Effector CD8-positive, alpha-beta T cell (primary cell): ENCODE measurements around the gene PABPN1L.
"Not testable (repeated sequence)": the region's sequence is repeated elsewhere in the genome, so short reads cannot be mapped to it uniquely, and the experiment has no call there.

Source experiments
- DNase-seq: peaks from one replicate; lab custom pipeline; 2025; lab: John Stamatoyannopoulos, UW

The PABPN1L gene

GRCh38 chr16:88830258-88830657 is 36.2 kb downstream of the PABPN1L start:
- DNase-seq: no peak

DNA sequence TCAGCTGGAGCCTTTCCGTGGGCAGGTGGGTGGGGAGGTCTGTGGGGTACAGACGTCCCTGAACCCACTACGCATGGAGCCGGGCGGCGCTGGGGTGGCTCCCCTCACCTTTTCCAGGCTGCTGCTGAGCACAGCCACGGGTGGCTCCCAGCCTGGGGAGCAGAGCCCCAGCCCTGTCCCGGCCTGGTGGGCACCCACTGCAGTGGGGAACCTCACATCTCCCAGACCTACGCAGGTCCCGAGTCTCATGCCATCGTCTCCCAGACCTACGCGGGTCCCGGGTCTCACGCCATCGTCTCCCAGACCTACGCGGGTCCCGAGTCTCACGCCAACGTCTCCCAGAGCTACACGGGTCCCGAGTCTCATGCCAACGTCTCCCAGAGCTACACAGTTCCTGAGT is 37.7 kb downstream of the PABPN1L start:
- no peak for DNase-seq

DNA sequence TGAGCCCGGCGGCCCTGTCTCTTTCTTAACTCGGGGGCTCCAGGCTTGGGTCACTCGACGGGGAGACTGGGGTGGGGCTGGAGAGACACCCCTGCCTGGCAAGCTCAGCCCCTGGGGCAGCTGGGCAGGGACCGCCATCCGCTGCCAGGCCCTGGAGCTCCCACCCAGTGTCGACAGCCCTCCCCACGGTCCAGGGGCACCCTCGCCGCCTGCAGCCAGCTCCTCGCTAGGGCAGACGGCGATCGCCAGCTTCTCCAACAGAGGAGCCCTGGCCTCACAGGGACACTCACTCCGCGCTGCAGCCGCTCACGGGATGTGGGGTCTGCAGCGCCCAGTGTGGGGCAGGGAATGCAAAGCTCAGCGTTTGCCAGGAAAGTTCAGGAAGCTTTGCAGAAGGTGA is 38.7 kb downstream of the PABPN1L start:
- DNase-seq: no peak

DNA sequence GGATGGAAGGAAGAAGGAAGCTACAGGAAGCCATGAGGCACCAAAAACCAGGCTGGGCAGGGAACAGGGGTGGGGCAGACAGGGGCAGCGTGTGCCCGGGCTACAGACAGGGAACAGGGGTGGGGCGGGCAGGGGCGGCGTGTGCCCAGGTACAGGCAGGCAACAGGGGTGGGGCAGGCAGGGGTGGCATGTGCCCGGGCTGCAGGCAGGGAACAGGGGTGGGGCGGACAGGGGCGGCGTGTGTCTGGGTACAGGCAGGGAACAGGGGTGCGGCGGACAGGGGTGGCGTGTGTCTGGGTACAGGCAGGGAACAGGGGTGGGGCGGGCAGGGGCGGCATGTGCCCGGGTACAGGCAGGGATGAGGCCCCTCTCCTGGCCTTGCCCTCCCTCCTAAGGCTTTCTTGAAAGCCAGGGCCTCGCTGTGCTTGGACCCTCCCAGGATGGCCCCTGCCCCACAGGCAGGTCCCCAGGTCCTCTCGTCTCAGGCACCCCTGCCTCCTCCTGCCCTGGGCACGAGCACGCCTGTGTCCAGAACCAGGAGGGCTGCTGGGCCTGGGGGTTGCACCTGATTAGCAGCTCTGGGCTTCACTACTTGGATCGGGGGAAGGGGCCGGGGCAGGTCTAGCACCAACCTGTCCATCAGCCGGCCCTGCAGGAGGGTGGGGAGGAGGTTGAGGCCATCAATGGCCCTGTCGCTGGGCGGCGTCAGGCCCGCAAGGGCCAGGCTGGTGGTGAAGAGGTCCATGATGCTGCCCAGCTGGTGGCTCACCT is 40.2 kb downstream of the PABPN1L start:
- no peak for DNase-seq

DNA sequence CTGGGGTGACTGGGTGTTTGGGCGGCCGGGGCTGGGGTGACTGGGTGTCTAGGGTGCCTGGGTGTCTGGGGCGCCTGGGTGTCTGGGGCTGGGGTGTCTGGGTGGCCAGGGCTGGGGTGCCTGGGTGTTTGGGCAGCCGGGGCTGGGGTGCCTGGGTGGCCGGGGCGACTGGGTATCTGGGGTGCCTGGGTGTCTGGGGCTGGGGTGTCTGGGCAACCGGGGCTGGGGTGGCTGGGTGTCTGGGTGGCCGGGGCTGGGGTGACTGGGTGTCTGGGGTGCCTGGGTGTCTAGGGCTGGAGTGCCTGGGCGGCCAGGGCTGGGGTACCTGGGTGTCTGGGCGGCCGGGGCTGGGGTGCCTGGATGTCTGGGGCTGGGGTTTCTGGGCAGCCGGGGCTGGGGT is 41.3 kb downstream of the PABPN1L start:
- DNase-seq: no peak

DNA sequence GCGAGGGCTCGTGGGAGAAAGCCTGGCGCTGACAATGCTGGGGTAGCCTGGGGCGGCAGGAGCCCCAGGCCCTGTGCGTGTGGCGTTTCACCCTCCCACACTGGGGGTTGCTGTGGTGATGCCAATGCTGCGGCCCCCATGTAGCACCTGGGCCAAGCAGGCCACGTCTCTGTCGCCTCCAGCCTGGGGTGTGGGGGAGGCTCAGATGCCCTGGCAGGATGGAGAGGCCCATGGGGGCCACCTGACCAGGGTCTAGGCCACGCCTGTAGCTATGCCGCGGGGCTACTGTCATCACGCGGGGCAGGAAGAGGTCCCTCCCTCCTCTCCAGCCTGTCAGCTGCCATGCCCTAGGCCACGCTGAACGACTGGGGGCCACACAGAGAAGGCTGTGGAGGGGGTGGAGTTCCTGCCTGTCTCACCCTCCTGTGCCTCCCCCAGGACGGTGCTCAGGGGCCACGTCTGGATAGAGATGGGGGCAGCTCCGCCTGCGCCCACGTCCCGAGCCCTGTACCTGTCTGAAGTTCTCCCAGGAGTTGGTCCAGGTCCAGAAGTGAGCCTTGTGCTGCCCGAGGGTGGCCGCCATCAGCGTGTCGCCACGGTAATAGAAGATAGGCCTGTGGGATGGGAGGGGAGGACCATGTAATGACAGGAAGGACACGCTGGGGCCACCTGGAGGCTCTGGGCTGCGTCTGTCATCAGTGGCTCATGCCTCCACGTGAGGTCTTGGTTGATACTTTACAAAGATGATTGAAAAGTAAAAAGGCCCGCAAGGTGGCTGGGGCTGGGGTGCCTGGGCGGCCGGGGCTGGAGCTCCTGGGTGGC is 42.0 kb downstream of the PABPN1L start:
- no peak for DNase-seq

DNA sequence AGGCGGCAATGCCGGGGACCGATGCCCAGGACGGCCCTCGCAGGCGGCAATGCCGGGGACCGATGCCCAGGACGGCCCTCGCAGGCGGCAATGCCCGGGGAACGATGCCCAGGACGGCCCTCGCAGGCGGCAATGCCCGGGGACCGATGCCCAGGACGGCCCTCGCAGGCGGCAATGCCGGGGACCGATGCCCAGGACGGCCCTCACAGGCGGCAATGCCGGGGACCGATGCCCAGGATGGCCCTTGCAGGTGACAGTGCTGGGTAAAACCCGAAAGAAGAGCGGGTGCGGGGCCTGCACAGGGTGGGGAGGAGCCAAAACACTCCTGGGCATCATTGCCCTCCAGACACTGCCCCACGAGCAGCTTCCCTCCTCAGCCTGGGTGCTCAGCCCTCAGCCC is 42.8 kb downstream of the PABPN1L start:
- DNase-seq: not testable (repeated sequence)

- DNase-seq: no peak
These were observed 44.0 kb downstream of the PABPN1L start for GRCh38 chr16:88822281-88823040.

GRCh38 chr16:88821168-88821850 is 45.2 kb downstream of the PABPN1L start:
- DNase-seq: no peak

- DNase-seq: no peak
These were observed 46.0 kb downstream of the PABPN1L start for GRCh38 chr16:88820385-88821025.

GRCh38 chr16:88819126-88819525 is 47.3 kb downstream of the PABPN1L start:
- DNase-seq: no peak

DNA sequence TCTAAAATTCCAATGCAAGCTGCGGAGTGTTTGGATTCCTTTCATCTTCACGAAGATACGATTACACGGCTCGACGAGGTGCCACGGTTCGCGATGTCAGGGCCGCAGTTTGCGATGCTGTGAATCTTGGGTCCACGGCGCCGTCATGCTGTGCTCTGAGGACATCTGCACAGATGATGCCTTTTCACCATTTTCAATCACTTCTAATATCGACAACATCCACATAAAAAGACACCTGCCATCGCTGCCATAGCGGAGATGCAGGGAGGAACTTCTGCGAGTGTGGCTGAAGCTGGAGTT is 47.9 kb downstream of the PABPN1L start:
- no peak for DNase-seq

DNA sequence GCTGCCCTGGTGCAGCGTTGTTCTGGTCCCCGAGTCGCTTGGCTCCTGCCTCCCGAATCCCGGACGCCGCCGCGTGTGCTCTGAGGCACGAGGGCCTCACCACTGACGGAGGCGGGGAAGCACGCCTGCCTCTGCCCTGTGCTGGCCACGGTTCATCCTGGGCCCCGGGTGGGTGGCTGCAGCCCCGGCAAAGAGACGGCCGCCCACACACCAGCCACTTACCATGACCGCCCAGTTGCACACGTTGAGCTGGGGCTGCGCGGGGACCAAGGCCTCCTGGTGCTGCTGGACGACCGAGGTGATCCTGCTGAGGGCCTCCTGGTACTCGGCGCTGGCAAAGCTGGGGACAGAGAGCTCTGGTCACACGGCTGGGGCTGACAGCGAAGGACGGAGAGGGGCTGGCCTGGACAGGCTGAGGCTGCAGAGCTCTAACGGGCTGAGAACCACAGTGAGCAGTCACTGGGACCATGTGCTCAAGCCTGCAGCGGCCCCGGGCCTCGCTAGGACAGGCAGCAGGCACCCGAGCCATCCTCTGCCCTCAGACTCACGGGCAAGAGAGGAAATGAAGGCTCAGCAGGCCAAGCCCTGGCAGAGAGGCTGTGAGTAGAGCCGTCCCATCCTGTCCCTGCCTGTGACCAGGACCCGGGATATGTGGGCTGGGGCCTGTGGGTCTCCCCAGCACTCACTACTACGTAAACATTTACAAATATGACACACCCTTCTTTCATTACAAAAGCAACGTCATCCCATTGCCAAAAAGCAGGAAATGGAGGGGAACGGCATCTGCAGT is 48.5 kb downstream of the PABPN1L start:
- DNase-seq: no peak

- no peak for DNase-seq
These were observed 49.5 kb downstream of the PABPN1L start for GRCh38 chr16:88816736-88817535.

DNA sequence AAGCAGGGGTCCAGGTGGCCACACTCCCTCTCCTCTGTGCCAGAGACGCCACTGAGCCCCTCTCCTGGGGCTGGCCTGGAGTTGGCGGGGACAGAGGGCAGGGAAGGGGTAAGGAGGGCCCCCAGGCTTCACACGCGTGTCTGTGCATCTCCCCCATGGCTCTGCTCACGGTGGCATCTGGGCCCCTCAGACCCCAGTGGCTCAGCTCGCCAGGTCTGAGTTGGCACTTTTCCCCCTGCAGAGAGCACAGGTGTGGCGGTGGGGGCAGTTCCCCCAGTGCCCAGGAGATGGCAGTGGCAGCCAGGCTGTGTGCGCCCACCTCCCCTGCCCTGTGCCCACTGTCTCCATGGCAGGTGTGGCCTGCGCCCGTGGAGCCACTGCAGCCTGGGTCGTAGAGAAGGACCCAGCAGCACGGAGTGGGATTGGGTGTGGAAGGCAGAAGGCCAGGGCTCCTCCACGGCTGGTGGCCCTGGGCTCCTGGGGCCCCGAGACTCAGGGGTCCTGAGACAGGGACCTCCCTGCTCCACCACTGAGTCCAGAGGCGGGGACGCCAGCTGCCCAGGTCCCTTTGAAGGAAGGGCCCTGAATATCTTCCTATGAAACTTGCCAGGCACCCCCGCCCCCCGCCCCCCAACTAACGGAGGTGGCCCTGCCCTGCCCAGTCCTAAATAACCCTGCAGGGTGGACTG is 50.4 kb downstream of the PABPN1L start:
- peak; percentile 27 for DNase-seq

GRCh38 chr16:88815227-88815626 is 51.2 kb downstream of the PABPN1L start:
- DNase-seq: no peak

- no peak for DNase-seq
These were observed 52.3 kb downstream of the PABPN1L start for GRCh38 chr16:88814144-88814502.
